B cell (primary cell): ENCODE measurements around the gene SLU7. TPM values are rescaled to one million over a fixed set of nuclear protein-coding genes. Genes with fewer than 3 reads are reported as not detected.

Experiments used
- ATAC-seq: fragments of 200-7000 bp; cut with Tn5 transposase; one replicate; pipeline ENCODE4 v1.10.0; 2021; ENCODE audit warnings: low read depth, mild to moderate bottlenecking, moderate number of reproducible peaks, moderate library complexity
- CTCF ChIA-PET: fragments of 350-600 bp; sonication (Branson Sonifier 250); formaldehyde crosslinking; loops from one replicate; lab custom pipeline; 2021; ENCODE audit warnings: antibody characterized with exemption, inconsistent platforms; lab: Charles Lee
- POLR2A ChIA-PET: fragments of 350-600 bp; sonication (Branson Sonifier 250); formaldehyde crosslinking; loops from one replicate; lab custom pipeline; 2021; ENCODE audit warnings: antibody characterized with exemption; lab: Charles Lee
- DNase-seq: peaks from one replicate; pipeline ENCODE4 v3.0.0; 2013
- H2AFZ ChIP-seq: 2 replicates; pipeline ENCODE4 v1.6.1; 2012; ENCODE audit warnings: mild to moderate bottlenecking, low read depth, low read length; ENCODE audit not compliant: insufficient read depth, poor library complexity, severe bottlenecking
- H3K27ac ChIP-seq, 2 donors: 1 replicate in 1 of 2; 2 replicates in 1 of 2; pipeline ENCODE4 v1.5.1; 2012 to 2013; ENCODE audit warnings: low read length in 2 of 2, mild to moderate bottlenecking in 2 of 2, moderate library complexity in 1 of 2
- H3K27me3 ChIP-seq, 4 experiments: fragments of 200-600 bp in 1 of 4; sonication (generic) in 1 of 4; replicated peaks in 1 of 4; 1 replicate in 2 of 4; 2 replicates in 2 of 4; pipeline versions ENCODE4 v1.6.1 to v1.7.0; 2013 to 2016; ENCODE audit warnings: low read length in 3 of 4, mild to moderate bottlenecking in 2 of 4, mixed read lengths in 1 of 4, moderate library complexity in 1 of 4; ENCODE audit not compliant: insufficient read depth in 4 of 4, control insufficient read depth in 3 of 4; ENCODE audit errors: control extremely low read depth in 1 of 4
- H3K36me3 ChIP-seq, 2 experiments: replicated peaks in 1 of 2; 1 replicate in 1 of 2; 2 replicates in 1 of 2; pipeline versions ENCODE4 v1.6.1 to v1.7.1; 2013; ENCODE audit warnings: low read length in 1 of 2; ENCODE audit not compliant: insufficient read depth in 2 of 2, control insufficient read depth in 1 of 2; ENCODE audit errors: control extremely low read depth in 1 of 2, extremely low read depth in 1 of 2
- H3K4me1 ChIP-seq, 2 donors: fragments of 200-600 bp in 1 of 2; sonication (generic) in 1 of 2; 1 replicate in 1 of 2; 2 replicates in 1 of 2; pipeline versions ENCODE4 v1.5.1 to v1.6.1; 2013 to 2017; ENCODE audit warnings: low read length in 2 of 2; ENCODE audit not compliant: control insufficient read depth in 2 of 2, insufficient read depth in 2 of 2
- H3K4me2 ChIP-seq: replicated peaks from 2 replicates; pipeline ENCODE3; 2012; ENCODE audit warnings: mild to moderate bottlenecking, low read depth, low read length; ENCODE audit not compliant: poor library complexity, severe bottlenecking
- H3K4me3 ChIP-seq, 5 experiments: fragments of 200-600 bp in 1 of 5; sonication (generic) in 1 of 5; 1 replicate in 3 of 5; 2 replicates in 2 of 5; pipeline versions ENCODE4 v1.5.1 to v1.7.0; 2011 to 2016; ENCODE audit warnings: low read length in 4 of 5, mild to moderate bottlenecking in 4 of 5, low read depth in 2 of 5, control low read depth in 1 of 5, moderate library complexity in 1 of 5; ENCODE audit not compliant: insufficient read depth in 1 of 5; ENCODE audit errors: control extremely low read depth in 1 of 5, extremely low read depth in 1 of 5
- H3K79me2 ChIP-seq: fragments of 200-600 bp; sonication (generic); one replicate; pipeline ENCODE4 v1.6.0; 2016; ENCODE audit warnings: low read length; ENCODE audit not compliant: control insufficient read depth, insufficient read depth
- H3K9ac ChIP-seq: fragments of 200-600 bp; sonication (generic); 2 replicates; pipeline ENCODE4 v1.6.1; 2017; ENCODE audit warnings: mild to moderate bottlenecking, low read length, moderate library complexity
- H3K9me3 ChIP-seq, 3 donors: one replicate each; pipeline versions ENCODE4 v1.6.1 to v1.7.1; 2013; ENCODE audit warnings: low read length in 2 of 3; ENCODE audit not compliant: control insufficient read depth in 2 of 3, insufficient read depth in 1 of 3; ENCODE audit errors: control extremely low read depth in 1 of 3
- H4K20me1 ChIP-seq: 2 replicates; pipeline ENCODE4 v1.6.0; 2012; ENCODE audit warnings: mild to moderate bottlenecking, low read length; ENCODE audit not compliant: insufficient read depth, control insufficient read depth, poor library complexity, severe bottlenecking
- H3K27ac Mint-ChIP-seq: one replicate; pipeline ENCODE4 v1.8.0; 2021; ENCODE audit warnings: mixed read lengths
- H3K27me3 Mint-ChIP-seq: one replicate; pipeline ENCODE4 v1.8.0; 2021; ENCODE audit warnings: mixed read lengths
- H3K4me1 Mint-ChIP-seq: one replicate; pipeline ENCODE4 v1.8.0; 2021; ENCODE audit warnings: mixed read lengths
- H3K4me3 Mint-ChIP-seq: one replicate; pipeline ENCODE4 v1.8.0; 2021; ENCODE audit warnings: mixed read lengths
- H3K9me3 Mint-ChIP-seq: one replicate; pipeline ENCODE4 v1.8.0; 2022; ENCODE audit warnings: mixed read lengths; ENCODE audit not compliant: insufficient read depth
- EZH2 ChIP-seq: IDR thresholded peaks from 2 replicates; pipeline ENCODE4 v1.6.1; 2012; ENCODE audit warnings: borderline replicate concordance, low read depth, mild to moderate bottlenecking, moderate library complexity, low read length; ENCODE audit not compliant: insufficient read depth, poor library complexity, severe bottlenecking
- WGBS: methylation state at CpG from one replicate; pipeline ENCODE4 v1.1.5; 2013; ENCODE audit warnings: missing lambda C conversion rate; ENCODE audit not compliant: insufficient coverage; 5-methylcytosine and 5-hydroxymethylcytosine counted together
- intact Hi-C: fragments of 100-400 bp; cut with micrococcal nuclease; formaldehyde crosslinking; loops from one replicate; pipeline ENCODE4 v1.10.0; 2022
- polyA plus RNA-seq: library from polyadenylated mRNA; depleted of rRNA; stranded (reverse); fragments of >200 nt; gene quantifications from 2 replicates; pipeline ENCODE4 v1.2.3, GENCODE V29; 2012
- total RNA-seq, 2 donors: library from RNA; stranded (reverse); fragments of 120-200 nt in 1 of 2; gene quantifications; 1 replicate in 1 of 2; 2 replicates in 1 of 2; pipeline versions ENCODE4 v1.2.3 to v1.2.4, GENCODE V29; 2013 to 2022
- TF ChIP-seq, protein P1 (sequence below): fragments of 200-600 bp; IDR thresholded peaks from one replicate; pipeline ENCODE4 v1.8.0; 2022; ENCODE audit warnings: antibody characterized with exemption, mild to moderate bottlenecking

The SLU7 gene
- total and polyA plus RNA-seq, 2 donors (not counting 1 experiment from before 2014, with no cell fraction given) = 30.8 to 68.3 TPM

DNA sequence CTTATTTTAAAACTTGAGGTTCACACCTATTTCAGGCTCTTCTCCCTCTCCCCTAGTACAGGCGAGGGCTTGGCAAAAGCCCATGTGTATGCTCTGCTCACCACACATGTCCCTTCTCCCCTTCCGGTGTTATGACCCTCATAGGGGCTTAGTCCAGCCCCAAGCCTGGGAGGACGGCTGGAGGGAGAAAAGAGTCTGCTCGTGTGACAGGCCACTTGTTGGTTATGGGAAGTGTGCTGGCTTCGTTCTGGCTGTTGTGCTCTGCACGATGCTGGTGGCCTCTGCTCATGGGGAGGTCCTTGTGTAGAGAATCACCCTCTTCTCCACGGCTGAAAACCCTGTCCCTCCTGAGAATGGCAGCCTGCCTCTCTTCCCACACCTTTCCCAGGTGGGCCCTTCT is 13.9 kb upstream of the SLU7 start:
- H3K27me3 Mint-ChIP-seq = no peaks in the 10 kb centered on the region
- no peak for TF ChIP-seq EZH2
- TF ChIP-seq, protein P1, sequence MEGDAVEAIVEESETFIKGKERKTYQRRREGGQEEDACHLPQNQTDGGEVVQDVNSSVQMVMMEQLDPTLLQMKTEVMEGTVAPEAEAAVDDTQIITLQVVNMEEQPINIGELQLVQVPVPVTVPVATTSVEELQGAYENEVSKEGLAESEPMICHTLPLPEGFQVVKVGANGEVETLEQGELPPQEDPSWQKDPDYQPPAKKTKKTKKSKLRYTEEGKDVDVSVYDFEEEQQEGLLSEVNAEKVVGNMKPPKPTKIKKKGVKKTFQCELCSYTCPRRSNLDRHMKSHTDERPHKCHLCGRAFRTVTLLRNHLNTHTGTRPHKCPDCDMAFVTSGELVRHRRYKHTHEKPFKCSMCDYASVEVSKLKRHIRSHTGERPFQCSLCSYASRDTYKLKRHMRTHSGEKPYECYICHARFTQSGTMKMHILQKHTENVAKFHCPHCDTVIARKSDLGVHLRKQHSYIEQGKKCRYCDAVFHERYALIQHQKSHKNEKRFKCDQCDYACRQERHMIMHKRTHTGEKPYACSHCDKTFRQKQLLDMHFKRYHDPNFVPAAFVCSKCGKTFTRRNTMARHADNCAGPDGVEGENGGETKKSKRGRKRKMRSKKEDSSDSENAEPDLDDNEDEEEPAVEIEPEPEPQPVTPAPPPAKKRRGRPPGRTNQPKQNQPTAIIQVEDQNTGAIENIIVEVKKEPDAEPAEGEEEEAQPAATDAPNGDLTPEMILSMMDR = no peak
- peaks cover 0 to 5% of the 10 kb centered on the region in 2 experiments for H3K36me3 ChIP-seq
- ChIA-PET POLR2A (interaction anchor here (1.2 kb wide), 1 partner anchor 14 kb away, joined by 6 read pairs; the partner anchor contains the start of gene SLU7), CTCF (interaction anchor here (1.9 kb wide), 1 partner anchor 10 kb away, joined by 6 read pairs; no protein-coding TSS in a partner anchor)
- H3K9ac ChIP-seq = no peak overlapping the region
- H3K4me2 ChIP-seq = peak overlapping the region; percentile 73
- peaks cover 5% of the 10 kb centered on the region for H3K79me2 ChIP-seq
- WGBS = 94% methylated on average over 6 of the region's 7 CpGs
- ATAC-seq = no peak
- no peak overlapping the region for H3K4me3 ChIP-seq
- H3K9me3 ChIP-seq = no peaks in the 10 kb centered on the region
- H3K27ac ChIP-seq = no peak overlapping the region
- H2AFZ ChIP-seq = no peak overlapping the region
- H3K4me3 Mint-ChIP-seq = peak overlapping the region; percentile 13
- H3K4me1 ChIP-seq = peaks cover 38 to 42% of the 10 kb centered on the region in 2 donors
- intact Hi-C loops = loop anchor here (1.0 to 10.0 kb wide), 2 partner anchors 13 to 1112 kb away; partner anchors contain the start of genes GABRB2 and SLU7
- no peak for DNase-seq
- no peaks in the 10 kb centered on the region for H4K20me1 ChIP-seq
- no peaks in the 10 kb centered on the region for H3K27me3 ChIP-seq
- H3K27ac Mint-ChIP-seq = peak overlapping the region; percentile 16
- H3K4me1 Mint-ChIP-seq = peaks cover 46% of the 10 kb centered on the region
- no peaks in the 10 kb centered on the region for H3K9me3 Mint-ChIP-seq

DNA sequence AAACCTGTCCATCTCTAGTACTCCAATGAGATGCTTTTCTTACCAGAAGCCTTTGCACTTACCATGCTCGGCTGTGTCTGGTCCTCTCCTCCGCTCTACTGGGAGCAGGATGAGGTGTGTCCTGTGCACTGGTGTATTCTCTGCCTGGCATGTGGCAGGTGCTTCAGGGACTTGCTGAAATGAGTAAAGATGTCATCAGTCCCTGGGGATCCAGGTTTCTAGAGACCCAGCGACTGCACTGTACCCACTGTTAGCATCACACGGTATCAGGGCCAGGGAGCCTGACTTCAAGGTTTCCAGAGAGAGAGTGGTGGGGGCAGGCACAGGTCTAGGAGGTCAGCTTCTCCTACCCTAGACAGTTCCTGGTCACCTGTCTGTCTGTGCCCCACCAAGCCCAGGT is 13.3 kb upstream of the SLU7 start:
- no peaks in the 10 kb centered on the region for H3K27me3 Mint-ChIP-seq
- intact Hi-C loops = loop anchor here (1.0 to 10.0 kb wide), 2 partner anchors 13 to 1113 kb away; partner anchors contain the start of genes GABRB2 and SLU7
- no peak overlapping the region for H3K27ac ChIP-seq
- TF ChIP-seq, protein P1 = no peak
- no peak for TF ChIP-seq EZH2
- peak overlapping the region; percentile 18 for H3K4me2 ChIP-seq
- peak overlapping the region; percentile 10 for H3K4me3 Mint-ChIP-seq
- DNase-seq (peak; percentile 50), ATAC-seq (peak; percentile 69)
- WGBS = 14% methylated on average over 2 of the region's 4 CpGs
- H3K4me3 ChIP-seq = no peak overlapping the region
- no peak overlapping the region for H3K9ac ChIP-seq
- no peaks in the 10 kb centered on the region for H3K9me3 ChIP-seq
- POLR2A ChIA-PET = no interaction called here
- H3K27ac Mint-ChIP-seq = peak overlapping the region; percentile 60
- no peaks in the 10 kb centered on the region for H4K20me1 ChIP-seq
- peaks cover 4 to 5% of the 10 kb centered on the region in 2 experiments for H3K36me3 ChIP-seq
- CTCF ChIA-PET = interaction anchor here (1.9 kb wide), 1 partner anchor 9 kb away, joined by 6 read pairs; no protein-coding TSS in a partner anchor
- no peak overlapping the region for H2AFZ ChIP-seq
- H3K9me3 Mint-ChIP-seq = no peaks in the 10 kb centered on the region
- H3K79me2 ChIP-seq = peaks cover 5% of the 10 kb centered on the region
- peaks cover 46% of the 10 kb centered on the region for H3K4me1 Mint-ChIP-seq
- peaks cover 38 to 42% of the 10 kb centered on the region in 2 donors for H3K4me1 ChIP-seq
- no peaks in the 10 kb centered on the region for H3K27me3 ChIP-seq
